Activated T-helper 1 cell treated with anti-CD3 and anti-CD28 coated beads, Interleukin-2, amount 50 U/mL, for 16 hours (primary cell): ENCODE data around the gene MASP2.
"Not testable (repeated sequence)": the region's sequence is repeated elsewhere in the genome, so short reads cannot be mapped to it uniquely, and the experiment has no call there.

Experiments
- DNase-seq, 2 donors: peaks; one replicate each; pipeline ENCODE4 v3.0.0-alpha.2; 2020; ENCODE audit warnings: low read depth in 1 of 2, low spot score in 1 of 2

The MASP2 gene

GRCh38 chr1:11039351-11040104 is 7.5 kb downstream of the MASP2 start:
- DNase-seq: no peak

DNA sequence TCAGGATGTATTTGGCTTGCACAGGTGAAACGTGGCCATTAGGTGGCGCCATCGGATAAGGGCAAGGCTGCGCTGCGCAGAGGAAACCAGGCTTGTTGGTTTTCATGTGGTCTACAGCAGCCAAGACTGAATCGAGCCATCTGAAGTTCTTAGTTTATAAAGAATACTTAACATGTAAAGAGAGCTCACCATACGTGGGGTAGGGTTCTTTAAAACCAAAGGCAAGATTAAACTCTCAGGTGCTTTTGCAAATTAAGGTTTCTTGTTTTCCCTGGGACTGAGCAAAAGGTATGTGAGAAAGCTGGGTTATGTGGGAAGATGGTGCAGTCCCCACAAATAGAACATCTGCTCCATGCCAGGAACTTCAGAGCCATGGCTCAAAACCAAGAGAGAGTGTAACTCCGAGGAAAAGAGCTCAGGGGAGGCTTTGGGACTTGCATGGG is 9.3 kb downstream of the MASP2 start:
- peak; percentile 74 to 85 for DNase-seq

- DNase-seq: not testable (repeated sequence)
Measured at GRCh38 chr1:11037019-11037739, 9.9 kb downstream of the MASP2 start.

DNA sequence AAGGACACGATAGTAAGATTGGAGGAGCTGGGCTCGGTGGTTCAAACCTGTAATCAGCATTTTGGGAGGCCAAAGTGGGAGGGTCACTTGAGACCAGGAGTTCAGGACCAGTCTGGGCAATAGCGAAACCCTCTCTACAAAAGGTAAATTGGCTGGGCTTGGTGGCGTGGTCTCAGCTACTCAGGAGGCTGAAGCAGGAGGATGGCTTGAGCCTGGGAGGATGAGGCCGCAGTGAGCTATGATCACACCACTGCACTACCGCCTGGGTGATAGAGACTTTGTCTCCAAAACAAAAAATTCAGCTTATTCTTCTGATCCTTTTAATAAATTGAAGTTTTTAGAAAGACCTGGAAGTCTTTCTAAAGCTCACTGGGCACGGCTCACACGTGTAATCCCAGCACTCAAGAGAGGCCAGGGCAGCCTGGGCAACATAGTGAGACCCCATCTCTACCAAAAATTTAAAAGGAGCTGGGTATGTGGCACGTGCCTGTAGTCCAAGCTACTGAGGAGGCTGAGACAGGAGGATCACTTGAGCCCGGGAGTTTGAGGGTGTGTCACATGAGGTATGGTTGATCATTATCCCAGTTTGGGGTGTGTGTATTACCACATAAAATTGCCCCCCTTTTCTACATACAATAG is 15.3 kb downstream of the MASP2 start:
- DNase-seq: no peak

- DNase-seq: no peak
Measured at GRCh38 chr1:11030865-11031264, 16.2 kb downstream of the MASP2 start.

- no peak for DNase-seq
Measured at GRCh38 chr1:11028018-11028417, 19.0 kb downstream of the MASP2 start.

DNA sequence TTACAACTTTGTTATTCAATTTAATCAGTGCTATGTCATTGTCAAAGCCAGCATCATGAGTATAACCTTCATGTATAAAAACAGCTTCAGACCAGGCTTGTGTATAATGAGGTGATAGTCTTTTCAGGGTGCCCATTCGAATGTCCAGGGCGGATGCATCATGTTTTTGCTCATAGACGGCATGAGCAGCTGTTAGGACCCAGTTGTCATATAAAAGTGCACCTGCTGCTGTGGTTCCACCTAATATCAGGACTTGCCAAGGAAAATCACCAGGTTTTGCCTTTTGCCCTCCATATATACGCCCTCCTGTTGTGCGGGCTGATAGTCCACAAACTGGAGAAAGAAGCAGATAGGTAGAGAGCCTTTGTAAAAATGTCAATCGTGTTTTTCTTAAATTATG is 19.7 kb downstream of the MASP2 start:
- DNase-seq: no peak

- no peak for DNase-seq
Measured at GRCh38 chr1:11026903-11027302, 20.1 kb downstream of the MASP2 start.

- DNase-seq: no peak
Measured at GRCh38 chr1:11026052-11026451, 21.0 kb downstream of the MASP2 start.

GRCh38 chr1:11025618-11026017 is 21.4 kb downstream of the MASP2 start:
- DNase-seq: no peak

- DNase-seq: no peak
Measured at GRCh38 chr1:11024874-11025203, 22.2 kb downstream of the MASP2 start.

DNA sequence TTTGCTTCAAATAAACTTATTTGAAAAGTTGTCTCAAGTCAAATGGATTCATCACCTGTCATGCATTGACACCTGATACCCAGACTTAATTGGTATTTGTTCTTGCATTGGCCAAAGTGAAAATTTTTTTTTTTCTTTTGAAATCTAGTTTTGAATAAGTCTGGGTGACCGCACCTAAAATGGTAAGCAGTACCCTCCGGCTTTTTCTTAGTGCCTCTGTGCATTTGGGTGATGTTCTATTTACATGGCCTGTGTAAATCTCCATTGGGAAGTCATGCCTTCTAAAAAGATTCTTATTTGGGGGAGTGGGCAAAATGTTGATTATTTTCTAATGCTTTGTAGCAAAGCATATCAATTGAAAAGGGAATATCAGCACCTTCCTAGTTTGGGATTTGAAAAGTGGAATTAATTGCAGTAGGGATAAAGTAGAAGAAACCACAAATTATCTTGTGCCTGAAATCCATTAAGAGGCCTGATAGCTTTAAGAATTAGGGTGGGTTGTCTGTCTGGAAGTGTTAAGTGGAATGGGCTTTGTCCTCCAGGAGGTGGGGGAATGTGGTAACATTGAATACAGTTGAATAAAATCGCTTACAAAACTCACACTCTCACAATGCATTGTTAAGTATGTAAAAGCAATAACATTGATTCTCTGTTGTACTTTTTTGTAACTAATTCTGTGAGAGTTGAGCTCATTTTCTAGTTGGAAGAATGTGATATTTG is 22.7 kb downstream of the MASP2 start:
- no peak for DNase-seq

GRCh38 chr1:11023201-11023600 is 23.8 kb downstream of the MASP2 start:
- no peak for DNase-seq

DNA sequence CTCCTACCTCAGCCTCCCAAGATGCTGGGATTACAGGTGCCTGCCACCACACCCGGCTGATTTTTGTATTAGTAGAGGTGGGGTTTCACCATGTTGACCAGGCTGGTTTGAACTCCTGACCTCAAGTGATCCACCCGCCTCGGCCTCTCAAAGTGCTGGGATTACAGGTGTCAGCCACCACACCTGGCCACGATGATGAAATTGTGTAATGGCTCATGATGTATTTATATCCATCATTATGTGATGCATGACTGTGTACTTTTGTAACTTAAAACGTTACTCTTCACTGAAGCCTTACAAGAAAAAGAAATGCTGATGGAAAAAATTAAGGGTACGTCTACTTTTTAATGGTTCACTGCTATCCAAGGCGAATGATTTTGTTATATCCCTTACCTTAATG is 27.1 kb downstream of the MASP2 start:
- no peak for DNase-seq

DNA sequence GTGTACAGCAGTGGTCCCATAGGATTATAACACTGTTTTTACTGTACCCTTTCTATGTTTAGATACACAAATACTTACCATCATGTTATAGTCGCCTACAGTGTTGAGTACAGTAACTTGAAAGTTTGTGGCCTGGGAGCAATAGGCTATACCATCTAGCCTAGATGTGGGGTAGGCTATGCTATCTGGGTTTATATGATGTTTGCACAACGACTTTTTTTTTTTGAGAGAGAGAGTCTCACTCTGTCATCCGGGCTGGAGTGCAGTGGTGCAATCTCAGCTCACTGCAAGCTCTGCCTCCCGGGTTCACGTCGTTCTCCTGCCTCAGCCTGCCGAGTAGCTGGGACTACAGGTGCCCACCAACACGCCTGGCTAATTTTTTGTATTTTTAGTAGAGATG is 27.7 kb downstream of the MASP2 start:
- DNase-seq: not testable (repeated sequence)

GRCh38 chr1:11013160-11013531 is 33.9 kb downstream of the MASP2 start:
- no peak for DNase-seq

GRCh38 chr1:11012260-11013159 is 34.5 kb downstream of the MASP2 start, which contains the start of gene TARDBP:
TARDBP (plus strand) TSS chr1:11012654; CDS start chr1:11013728, 1,074 bp downstream.
- peak; percentile 81 to 83 for DNase-seq

DNA sequence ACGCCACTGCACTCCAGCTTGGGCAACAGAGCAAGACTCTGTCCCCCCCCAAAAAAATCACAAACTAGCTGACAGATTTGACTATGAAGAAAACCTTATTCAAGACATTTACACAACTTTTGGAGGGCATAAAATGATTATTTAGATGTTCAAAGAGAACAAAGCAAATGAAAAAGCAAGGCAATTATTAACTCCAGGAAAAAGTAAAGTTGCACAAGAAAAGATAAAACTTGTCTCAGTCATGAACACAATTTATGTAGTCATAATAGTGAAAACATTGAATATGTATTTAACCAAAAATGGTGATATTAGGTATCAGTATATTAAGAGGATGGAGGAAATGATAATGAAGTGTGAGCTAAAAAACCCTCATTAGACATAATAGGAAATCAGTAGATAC is 46.5 kb downstream of the MASP2 start:
- no peak for DNase-seq

- no peak for DNase-seq
Measured at GRCh38 chr1:10996100-10996499, 50.9 kb downstream of the MASP2 start.

DNA sequence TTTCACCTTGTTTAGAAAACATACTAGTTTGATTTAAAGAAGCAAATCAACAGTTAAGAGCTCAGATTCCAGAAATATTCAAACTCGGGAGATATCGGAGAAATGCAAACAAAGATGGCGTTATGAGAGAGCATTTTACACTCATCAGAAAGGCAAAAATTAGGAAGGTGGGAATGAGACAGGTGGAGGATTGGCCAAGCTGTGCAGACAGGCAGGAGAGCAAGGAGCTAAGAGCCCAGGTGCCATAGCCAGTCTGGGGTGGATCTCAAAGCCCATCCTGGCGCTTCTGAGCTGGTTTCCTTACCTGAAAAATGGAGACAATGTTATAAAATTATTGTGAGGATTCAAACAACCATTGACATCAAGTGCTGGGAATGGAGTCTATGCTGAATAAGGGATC is 54.2 kb downstream of the MASP2 start:
- no peak for DNase-seq

GRCh38 chr1:10992004-10992403 is 55.0 kb downstream of the MASP2 start:
- DNase-seq: not testable (repeated sequence)
